HG03565 (cell line): ENCODE data around the gene TRIOBP.

Experiments
- ATAC-seq: cut with Tn5 transposase; IDR thresholded peaks from one replicate; pipeline ENCODE4 v1.9.1; 2021; ENCODE audit warnings: mild to moderate bottlenecking, moderate library complexity; ENCODE audit not compliant: unreplicated experiment

Gene TRIOBP

DNA sequence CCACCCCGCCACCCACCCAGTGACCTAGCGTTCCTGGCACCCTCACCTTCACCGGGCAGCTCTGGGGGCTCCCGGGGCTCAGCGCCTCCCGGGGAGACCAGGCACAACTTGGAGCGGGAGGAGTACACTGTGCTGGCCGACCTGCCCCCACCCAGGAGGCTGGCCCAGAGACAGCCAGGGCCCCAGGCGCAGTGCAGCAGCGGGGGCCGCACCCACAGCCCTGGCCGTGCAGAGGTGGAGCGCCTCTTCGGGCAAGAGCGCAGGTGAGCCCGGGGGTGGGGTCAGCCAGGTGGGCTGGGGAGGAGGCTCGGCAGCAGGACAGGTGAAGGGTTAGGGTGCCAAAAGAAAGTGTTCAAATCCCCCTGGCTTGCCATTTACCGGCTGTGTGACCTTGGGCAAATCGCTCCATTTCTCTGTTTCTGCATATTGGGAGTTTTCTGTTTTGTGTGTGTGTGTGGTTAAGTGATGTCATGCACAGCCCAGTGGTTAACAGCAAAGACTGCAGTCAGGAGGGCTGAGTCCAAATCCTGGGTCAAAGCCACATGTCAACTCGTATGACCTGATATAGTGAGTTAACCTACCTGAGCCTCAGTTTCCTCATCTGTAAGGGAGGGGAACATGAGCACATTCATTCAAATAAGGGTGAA lies 29.5 kb downstream of the TRIOBP start:
- no peak for ATAC-seq

DNA sequence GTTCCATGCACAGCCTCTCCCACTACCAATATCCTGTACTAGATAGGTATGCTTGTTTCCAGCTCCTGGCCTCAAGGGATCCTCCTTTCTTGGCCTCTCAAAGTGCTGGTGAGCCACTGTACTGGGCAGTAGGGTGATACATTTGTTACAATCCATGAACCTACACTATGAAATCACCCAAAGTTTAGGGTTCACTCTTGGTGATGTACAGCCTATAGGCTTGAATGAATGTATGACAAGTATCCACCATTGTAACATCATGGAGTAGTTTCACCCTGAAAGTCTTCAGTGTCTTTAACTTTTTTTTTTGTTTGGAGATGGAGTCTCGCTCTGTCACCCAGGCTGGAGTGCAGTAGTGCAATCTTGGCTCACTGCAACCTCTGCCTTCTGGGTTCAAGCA lies 31.8 kb downstream of the TRIOBP start:
- no peak for ATAC-seq

DNA sequence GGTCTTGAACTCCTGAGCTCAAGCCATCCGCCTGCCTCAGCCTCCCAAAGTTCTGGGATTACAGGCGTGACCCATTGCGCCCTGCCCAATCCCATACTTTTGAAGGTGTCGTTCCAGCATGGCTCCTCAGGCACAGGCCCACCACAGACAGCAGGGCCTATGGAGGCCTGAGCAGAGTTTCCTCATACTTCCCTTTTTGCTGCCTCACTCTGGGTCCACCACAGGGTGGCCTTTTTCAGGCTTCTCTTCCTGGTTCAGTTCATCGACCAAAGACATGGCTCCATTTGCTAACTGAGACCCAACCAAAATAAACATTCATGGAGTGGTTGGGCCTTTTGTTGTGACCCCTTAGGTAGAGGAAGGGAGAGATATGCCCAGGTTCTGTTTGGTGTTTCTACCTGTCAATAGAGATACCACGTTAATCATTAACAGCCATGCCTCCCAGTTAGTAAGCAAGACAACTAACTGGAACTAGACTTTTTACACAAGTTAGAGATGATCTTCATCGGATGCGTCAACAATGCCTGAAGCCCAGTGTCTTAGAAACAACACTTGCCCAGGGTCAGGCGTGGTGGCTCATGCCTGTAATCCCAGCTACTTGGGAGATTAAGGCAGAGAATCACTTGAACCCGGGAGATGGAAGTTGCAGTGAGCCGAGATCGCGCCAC lies 35.1 kb downstream of the TRIOBP start:
- no peak for ATAC-seq

GRCh38 chr22:37732699-37733607 lies 36.1 kb downstream of the TRIOBP start:
- no peak for ATAC-seq

DNA sequence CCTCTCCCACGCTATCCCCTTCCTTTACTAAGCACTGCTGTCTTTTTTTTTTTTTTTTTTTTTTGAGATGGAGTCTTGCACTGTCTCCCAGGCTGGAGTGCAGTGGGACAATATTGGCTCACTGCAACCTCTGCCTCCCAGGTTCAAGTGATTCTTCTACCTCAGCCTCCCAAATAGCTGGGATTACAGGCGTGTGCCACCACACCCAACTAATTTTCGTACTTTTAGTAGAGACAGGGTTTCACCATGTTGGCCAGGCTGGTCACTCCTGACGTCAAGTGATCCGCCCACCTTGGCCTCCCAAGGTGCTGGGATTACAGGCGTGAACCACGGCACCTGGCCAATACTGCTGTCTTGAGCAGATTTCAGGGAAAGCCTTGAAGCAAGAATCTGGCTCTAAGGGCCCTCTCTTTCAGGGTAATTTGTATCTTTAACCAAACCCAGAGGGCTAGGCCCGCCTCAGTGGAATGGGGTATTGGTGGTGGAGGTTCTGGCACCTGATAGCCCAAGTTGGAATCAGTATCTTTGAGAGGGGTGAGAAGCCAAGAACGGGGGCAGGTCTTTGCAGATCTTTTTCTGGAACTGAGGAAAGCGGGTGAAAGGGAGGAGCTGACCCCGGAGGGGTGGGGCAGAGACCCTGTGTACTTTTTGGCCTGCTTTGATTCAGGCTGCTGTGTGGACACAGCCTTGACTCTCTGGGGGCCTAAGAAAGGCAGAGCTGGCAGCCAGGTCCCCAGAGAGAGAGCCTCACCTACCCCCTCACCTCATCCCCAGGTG lies 37.0 kb downstream of the TRIOBP start:
- no peak for ATAC-seq

GRCh38 chr22:37734402-37734700 lies 37.5 kb downstream of the TRIOBP start:
- no peak for ATAC-seq

DNA sequence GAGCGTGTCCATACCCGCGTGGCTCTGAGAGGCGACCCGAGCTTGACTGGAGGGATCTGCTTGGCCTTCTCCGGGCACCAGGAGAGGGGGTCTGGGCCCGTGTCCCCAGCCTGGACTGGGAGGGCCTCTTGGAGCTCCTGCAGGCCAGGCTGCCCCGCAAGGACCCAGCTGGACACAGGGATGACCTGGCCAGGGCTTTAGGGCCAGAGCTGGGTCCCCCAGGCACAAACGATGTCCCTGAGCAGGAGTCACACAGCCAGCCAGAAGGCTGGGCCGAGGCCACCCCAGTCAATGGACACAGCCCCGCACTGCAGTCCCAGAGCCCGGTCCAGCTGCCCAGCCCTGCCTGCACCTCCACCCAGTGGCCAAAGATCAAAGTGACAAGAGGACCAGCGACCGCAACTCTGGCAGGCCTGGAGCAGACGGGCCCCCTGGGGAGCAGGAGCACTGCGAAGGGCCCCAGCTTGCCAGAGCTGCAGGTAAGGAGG lies 38.2 kb downstream of the TRIOBP start:
- ATAC-seq, result no peak

GRCh38 chr22:37739035-37739434 lies 42.2 kb downstream of the TRIOBP start:
- ATAC-seq, result no peak

- no peak for ATAC-seq
Measured at GRCh38 chr22:37739611-37740049, 42.8 kb downstream of the TRIOBP start.

- ATAC-seq, result no peak
Measured at GRCh38 chr22:37740455-37741311, 43.8 kb downstream of the TRIOBP start.

- no peak for ATAC-seq
Measured at GRCh38 chr22:37741312-37741795, 44.5 kb downstream of the TRIOBP start.

DNA sequence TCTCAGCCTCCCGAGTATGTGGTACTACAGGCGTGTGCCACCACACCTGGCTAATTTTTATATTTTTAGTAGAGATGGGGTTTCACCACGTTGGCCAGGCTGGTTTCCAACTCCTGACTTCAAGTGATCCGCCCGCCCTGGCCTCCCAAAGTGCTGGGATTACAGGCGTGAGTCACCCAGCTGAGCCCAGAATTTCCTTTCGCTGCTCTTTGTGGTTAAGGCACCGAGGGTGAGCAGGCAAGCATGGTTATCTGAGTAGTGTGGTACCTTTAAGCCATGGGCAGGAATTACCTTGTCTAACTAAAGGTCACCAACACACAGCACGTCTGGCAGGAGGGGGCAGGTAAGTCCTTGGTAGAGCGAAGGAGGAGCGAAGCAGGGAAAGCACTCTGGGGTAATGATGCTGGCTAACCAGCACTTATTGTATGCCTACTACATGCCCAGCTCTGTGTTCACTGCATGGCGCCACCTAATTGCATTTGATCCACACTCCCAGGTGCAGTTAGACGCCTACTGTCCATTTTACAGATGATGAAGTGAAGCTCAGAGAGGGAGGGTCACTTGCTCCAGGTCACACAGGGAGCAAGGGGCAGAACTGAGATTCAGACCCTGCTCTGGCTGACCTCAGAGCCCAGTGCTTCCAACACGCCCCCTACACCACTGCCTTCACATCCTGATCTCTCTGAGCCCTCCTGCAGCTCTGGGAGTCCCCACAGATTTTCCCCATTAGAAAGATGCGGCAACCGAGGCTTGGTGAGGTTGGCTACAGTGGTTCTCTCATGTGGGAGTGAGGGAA lies 45.7 kb downstream of the TRIOBP start:
- ATAC-seq, result no peak

DNA sequence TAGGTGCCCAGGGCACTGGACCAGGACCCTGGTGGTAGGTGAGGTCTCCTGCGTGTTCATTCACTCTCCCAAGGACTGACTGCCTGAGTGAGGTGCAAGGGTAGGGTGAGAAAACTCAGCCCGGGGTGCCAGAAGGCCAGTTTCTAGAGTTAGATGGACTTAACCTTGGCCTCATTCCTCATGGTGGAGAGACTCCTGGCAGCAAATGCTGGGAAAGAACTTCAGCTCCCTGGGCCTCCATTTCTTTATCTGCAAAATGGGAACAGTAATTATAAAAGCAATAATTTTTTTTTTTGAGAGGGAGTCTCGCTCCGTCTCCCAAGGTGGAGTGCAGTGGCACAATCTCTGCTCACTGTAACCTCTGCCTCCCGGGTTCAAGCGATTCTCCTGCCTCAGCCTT lies 47.7 kb downstream of the TRIOBP start:
- no peak for ATAC-seq

GRCh38 chr22:37745548-37746365 lies 48.9 kb downstream of the TRIOBP start:
- ATAC-seq, result no peak

DNA sequence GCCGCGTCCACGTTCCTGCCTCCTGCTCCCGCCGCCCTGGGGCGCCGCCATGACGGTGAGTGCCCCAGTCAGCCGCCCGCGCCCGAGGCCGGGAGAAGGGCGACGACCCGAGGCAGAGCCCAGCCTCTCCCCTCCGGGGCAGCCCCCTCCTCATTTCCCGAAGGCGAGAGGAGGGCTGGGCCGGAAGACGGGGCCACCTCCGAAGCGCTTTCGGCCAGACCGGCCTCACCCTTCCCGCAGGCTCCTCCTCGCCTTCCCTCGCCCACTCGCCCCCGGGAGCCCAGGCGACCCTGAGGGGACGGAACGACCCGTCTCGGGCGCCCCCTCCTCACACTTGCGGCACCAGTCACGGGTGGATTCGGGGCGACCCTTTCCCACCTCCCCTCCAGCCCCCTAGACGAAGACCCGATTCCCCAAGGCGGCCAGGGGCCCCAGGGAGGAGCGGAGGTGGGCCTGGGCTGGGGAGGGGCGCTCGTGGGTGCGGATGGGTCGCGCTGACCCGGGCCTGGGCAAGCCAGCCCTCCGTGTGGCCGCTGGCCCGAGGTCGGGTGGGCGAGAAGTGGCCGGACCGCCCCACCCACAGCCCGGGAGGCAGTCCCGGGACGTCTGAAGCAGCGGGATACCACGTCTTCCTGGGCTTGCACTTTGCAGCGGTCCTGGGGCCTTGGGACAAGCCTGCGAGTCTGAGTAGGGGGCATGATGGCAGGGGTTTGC lies 49.7 kb downstream of the TRIOBP start:
- no peak for ATAC-seq

DNA sequence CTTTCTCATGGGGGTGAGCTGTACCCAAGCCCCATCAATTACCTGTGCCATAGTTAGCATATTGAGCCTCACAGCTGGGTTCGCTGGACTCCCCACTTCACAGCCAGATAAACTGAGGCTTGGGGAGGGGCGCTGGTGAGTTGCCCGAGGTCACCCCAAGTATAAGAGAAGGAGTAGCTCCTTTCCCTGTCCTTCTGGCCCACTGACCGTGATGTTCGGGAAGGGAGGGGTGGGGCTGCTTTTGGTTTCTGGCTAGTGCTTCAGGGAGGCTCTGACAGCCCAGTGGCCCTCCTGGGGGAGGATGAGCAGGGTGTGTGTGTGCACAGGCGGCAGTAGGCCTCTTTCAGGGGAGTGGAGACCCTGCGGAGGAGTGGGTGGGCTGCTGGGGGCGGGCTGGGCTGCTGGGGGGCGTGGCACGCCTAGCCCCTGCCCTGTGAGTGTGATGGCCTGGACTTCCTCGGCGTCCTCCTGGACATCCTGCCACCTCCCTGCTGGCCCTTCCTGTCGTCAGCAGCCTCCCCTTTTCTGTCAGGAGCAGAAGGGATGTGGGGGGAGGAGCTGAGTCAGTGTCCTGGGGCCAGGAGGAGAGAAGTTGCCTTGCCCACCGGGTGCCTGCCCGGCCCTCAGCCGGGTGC lies 50.3 kb downstream of the TRIOBP start:
- no peak for ATAC-seq

DNA sequence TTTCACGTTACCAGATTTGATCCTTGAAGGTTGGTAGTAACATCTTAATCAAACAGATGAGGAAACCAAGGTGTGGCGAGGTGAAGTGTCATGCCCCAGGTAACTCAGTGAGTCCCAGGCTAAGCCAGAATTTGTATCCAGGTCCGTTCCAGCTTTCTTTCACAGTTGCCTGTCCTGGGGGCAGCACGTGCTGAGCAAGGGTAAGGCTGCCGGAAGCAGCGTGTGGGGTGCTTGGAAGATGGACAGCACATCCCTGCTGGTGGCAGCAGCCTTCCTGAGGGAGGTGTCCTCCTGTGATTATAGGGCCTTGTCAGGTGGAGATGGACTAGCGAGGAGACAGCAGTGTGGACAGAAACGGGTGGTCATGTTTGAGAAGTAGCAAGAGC lies 50.9 kb downstream of the TRIOBP start:
- ATAC-seq, result no peak
